Measurements from ENCODE around the gene KLHL14.
A peak's percentile ranks its signal among the peaks of the same experiment; 100 is the strongest.
"Not testable (repeated sequence)": the region's sequence is repeated elsewhere in the genome, so short reads cannot be mapped to it uniquely, and the experiment has no call there.

The KLHL14 gene, protein sequence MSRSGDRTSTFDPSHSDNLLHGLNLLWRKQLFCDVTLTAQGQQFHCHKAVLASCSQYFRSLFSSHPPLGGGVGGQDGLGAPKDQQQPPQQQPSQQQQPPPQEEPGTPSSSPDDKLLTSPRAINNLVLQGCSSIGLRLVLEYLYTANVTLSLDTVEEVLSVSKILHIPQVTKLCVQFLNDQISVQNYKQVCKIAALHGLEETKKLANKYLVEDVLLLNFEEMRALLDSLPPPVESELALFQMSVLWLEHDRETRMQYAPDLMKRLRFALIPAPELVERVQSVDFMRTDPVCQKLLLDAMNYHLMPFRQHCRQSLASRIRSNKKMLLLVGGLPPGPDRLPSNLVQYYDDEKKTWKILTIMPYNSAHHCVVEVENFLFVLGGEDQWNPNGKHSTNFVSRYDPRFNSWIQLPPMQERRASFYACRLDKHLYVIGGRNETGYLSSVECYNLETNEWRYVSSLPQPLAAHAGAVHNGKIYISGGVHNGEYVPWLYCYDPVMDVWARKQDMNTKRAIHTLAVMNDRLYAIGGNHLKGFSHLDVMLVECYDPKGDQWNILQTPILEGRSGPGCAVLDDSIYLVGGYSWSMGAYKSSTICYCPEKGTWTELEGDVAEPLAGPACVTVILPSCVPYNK

DNA sequence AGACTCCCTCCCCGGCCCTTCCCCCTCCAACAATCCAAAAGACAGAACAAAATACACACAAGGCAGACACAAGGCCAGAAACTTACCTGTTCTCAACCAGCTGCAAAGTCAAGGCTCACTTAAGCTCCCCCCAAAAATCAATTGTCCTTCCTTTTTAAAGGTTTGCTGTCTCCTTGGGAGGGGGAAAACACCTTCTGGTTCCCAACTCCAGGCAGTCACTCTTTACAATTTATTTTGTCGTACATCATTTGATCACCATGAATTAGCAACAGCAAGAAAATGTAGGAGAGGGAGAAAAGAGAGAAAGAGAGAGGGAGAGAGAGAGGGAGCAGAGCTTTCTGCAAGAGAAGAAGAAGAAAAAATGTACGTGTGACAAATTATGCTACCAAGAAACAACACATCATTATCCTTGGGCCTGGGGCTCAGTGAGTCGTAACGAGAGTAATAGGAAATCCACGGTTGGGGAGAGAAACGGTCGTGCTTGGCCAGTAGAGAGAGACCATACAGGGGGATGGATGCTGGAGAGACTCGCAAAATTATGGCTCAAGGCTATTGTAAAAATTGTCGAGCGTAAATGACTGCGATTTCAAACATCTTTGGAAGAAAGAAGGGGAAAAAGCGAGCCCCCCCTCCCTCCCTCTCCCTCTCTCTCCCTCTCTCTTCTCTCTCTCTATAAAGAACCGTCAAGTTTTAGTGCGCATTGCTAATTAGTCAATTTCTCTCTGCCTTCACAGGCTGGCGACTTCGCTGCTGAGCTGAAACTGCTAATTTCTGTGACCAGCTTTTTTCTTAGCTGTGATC is at the start of gene KLHL14:
Gene KLHL14 (minus strand): TSS at position 443 of the 801 bp plus-strand sequence. CDS start 2,432 bp downstream, outside the sequence.
- no peak for DNase-seq (ENCODE audit: low spot score)

GRCh38 chr18:32822197-32822596 is 49.4 kb upstream of the KLHL14 start:
- no peak for DNase-seq (ENCODE audit: low spot score)

- no peak for DNase-seq (ENCODE audit: low spot score)
Observed at GRCh38 chr18:32815881-32816280, 43.1 kb upstream of the KLHL14 start.

GRCh38 chr18:32812342-32812741 is 39.5 kb upstream of the KLHL14 start:
- DNase-seq (ENCODE audit: low spot score) = no peak

- no peak for DNase-seq (ENCODE audit: low spot score)
Observed at GRCh38 chr18:32810314-32810713, 37.5 kb upstream of the KLHL14 start.

- no peak for DNase-seq (ENCODE audit: low spot score)
Observed at GRCh38 chr18:32805354-32805753, 32.5 kb upstream of the KLHL14 start.

DNA sequence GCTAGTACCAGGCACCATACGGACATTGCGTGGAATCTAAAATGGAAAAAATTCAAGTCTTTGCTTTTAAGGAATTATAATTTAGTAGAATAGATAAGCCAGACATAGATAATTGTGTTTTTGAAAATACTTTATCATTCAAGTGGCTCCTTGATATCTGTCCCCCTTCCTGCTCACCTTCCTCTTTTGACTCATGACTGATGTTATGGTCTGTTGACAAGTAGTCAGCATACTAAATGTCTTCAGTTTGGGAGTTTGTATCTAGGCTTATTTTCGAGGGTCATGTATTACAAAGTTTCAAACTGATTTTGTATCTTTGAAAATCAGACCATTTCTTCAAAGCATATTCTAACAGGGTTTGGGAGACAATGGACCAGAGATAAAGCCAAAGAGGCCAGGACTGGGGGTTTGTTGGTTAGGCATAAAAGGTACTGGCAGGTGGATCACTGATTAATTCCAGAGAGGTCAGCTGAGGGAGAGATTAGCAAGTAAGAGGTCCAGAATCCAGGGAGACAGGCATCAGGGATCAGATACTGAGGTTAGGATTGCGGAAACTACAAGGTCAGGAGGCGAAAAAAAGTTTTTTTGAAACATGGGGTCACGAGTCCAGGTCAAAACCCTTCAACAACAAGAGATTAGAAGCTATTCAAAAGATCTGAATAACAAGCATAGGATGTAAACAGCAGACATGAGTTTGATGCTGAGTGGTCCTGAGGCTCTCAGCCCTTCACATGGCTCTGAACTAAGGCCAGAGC is 31.5 kb upstream of the KLHL14 start:
- DNase-seq (ENCODE audit: low spot score) = no peak

DNA sequence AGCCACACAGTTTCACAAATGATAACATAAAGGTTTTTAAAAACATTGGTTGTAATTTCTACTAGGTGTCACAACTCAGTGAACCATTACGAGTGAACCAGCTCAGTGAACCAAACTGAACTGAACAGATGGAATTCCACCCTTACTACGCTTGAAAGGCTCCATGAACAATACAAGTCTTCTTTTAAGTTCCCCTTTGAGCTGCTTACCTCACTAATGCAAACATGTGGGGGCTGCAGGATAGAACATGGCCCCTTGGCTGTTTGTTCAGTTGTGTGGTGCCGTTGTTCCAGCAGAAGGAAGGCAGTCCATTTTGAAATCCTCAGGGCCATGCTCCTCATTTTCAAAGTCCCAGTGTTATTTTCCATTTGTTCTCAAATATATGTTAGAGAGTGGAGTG is 30.7 kb upstream of the KLHL14 start:
- DNase-seq (ENCODE audit: low spot score) = no peak

GRCh38 chr18:32802591-32803451 is 30.0 kb upstream of the KLHL14 start:
- DNase-seq (ENCODE audit: low spot score) = no peak

GRCh38 chr18:32801228-32801627 is 28.4 kb upstream of the KLHL14 start:
- no peak for DNase-seq (ENCODE audit: low spot score)

- no peak for DNase-seq (ENCODE audit: low spot score)
Observed at GRCh38 chr18:32798209-32798960, 25.6 kb upstream of the KLHL14 start.

DNA sequence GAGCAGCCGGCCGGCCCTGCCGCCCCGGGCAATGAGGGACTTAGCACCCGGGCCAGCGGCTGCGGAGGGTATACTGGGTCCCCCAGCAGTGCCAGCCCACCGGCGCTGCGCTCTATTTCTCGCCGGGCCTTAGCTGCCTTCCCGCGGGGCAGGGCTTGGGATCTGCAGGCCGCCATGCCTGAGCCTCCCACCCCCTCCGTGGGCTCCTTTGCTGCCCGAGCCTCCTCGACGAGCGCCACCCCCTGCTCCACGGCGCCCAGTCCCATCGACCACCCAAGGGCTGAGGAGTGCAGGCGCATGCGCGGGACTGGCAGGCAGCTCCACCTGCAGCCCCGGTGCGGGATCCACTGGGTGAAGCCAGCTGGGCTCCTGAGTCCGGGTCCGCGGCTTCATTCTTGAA is 21.8 kb upstream of the KLHL14 start:
- DNase-seq (ENCODE audit: low spot score) = not testable (repeated sequence)

DNA sequence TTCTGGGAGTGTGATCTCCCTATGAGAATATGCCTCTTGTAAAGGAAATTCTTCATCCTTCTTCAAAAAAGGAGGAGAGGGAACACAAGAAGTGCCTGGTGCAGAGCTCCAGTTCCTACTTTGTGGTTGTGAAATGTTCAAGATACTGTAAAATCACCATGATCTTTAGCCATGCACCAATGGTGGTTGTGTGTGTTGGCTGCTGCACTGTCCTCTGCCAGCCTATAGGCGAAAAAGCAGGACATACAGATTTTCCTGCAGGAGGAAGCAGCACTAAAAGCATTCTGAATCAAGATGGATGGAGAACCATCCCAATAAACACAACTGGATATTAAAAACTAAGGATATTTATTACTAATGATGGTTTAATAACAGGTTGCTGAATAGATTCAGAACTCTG is 6.2 kb upstream of the KLHL14 start:
- DNase-seq (ENCODE audit: low spot score) = no peak

DNA sequence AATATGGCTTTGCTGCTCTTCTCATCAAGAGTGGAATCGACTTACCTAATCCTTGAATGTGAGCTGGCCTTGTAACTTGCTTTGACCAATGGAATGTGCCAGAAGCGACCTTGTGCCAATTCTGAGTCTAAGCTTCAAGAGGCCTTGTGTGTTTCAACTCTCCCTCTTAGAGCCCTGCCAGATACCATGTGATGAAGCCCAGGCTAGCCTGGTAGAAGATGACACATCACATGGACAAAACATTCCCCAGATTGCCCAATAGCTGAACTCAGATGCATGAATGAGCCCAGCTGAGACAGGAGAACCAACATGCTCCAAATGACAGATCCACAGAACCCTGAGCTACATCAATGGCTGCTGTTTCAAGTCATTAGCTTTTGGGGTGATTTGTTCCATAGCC is 4.2 kb upstream of the KLHL14 start:
- DNase-seq (ENCODE audit: low spot score) = no peak

DNA sequence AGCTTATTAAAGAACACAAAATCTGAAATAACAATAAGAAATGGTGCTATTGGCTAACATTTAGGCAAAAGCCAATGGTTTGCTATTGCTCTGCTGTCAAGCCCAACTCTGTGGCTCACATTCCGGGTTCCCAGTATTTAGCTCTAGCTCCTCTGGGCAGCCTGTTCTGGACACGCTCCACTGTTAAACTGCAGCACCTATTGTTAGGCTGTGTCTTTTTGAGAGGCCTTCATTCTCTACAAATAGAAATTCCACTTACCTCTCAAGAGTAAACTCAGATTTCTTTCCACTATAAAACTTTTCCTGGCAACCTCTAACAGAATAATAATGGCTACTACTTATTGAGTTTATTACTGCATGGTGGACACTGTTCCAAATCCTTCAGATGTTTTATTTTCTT is 3.7 kb upstream of the KLHL14 start:
- DNase-seq (ENCODE audit: low spot score) = no peak

GRCh38 chr18:32775628-32776027 is 2.8 kb upstream of the KLHL14 start:
- no peak for DNase-seq (ENCODE audit: low spot score)

DNA sequence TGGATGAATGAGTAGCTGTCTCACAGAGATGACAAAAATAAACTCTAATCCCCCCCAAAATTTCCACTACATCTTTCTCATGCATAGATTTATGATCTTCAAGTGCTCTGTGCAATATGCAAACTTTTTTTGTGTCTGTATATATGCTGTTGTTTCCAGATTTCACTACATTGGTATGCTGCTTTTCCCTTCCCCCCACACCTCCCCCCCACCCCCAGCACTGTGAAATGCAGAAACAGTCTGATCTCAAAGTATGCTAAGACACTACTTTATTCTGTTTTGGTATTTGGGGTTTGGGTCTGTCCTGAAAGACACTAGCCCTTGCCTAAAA is 524 bp upstream of the KLHL14 start:
- no peak for DNase-seq (ENCODE audit: low spot score)

DNA sequence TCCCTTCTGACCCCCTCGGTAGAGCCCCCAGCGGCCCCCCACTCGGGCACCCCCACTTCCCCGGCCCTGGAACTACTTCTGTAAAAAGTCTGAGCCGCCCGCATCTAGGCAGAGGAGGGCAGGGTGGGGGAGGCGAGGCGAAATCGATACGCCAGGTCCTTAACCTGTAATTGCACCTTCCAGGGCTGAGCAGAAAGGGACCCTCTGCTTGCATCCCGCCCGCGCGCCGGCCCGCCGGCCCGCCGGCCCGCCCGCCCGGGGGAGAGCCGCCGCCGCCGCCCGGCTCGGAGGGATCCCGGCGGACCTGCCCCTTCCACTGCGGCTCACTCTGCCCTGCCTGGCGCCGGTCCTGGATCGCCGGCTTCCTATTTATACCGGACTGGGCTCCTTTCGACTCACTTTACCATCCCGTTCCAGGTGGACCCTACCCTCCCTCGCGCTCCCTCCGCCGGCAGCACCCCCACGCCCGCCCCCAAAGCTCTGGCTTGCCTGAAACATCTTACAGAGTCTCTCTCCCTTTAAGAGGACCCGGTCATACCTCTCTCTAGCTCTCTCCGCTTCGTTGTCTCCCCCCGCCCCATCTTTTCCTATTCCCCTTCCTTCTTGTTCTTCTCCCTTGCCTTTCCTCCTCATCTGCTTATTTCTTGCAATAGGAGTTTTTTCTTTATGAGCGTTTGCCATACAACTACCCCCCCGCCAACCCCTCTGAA is 797 bp downstream of the KLHL14 start:
- DNase-seq (ENCODE audit: low spot score) = peak; percentile 30

- DNase-seq (ENCODE audit: low spot score) = peak; percentile 35
Observed at GRCh38 chr18:32771169-32771751, 1.6 kb downstream of the KLHL14 start.

Data from RKO (cell line).